RWPE2 (cell line): Measurements from ENCODE around the gene ZNF629.

Experiments used
- ATAC-seq: fragments of 200-7000 bp; cut with Tn5 transposase; 3 replicates; pipeline ENCODE4 v1.9.1; 2021; ENCODE audit warnings: low read depth
- DNase-seq: peaks from one replicate; pipeline ENCODE4 v3.0.0-alpha.2; 2020; ENCODE audit warnings: low spot score
- H3K27ac ChIP-seq: fragments of 450-650 bp; 2 replicates; pipeline ENCODE4 v1.5.1; 2017; ENCODE audit warnings: mild to moderate bottlenecking; ENCODE audit not compliant: poor library complexity, severe bottlenecking
- H3K27me3 ChIP-seq: fragments of 250-450 bp; sonication (Bioruptor Pico); 2 replicates; pipeline ENCODE4 v1.5.1; 2021; ENCODE audit warnings: mild to moderate bottlenecking, moderate library complexity; ENCODE audit not compliant: insufficient read depth, poor library complexity, severe bottlenecking
- H3K36me3 ChIP-seq: fragments of 250-450 bp; sonication (Bioruptor Pico); 2 replicates; pipeline ENCODE4 v1.5.1; 2020; ENCODE audit warnings: low read depth, mild to moderate bottlenecking, moderate library complexity
- H3K4me1 ChIP-seq: fragments of 250-450 bp; sonication (Bioruptor Pico); 2 replicates; pipeline ENCODE4 v1.5.1; 2021; ENCODE audit warnings: mild to moderate bottlenecking, moderate library complexity; ENCODE audit not compliant: insufficient read depth, poor library complexity, severe bottlenecking
- H3K4me3 ChIP-seq: fragments of 250-450 bp; sonication (Bioruptor Pico); 2 replicates; pipeline ENCODE4 v1.5.1; 2021; ENCODE audit warnings: mild to moderate bottlenecking, moderate library complexity; ENCODE audit not compliant: severe bottlenecking
- H3K9me3 ChIP-seq: fragments of 250-450 bp; sonication (Bioruptor Pico); 2 replicates; pipeline ENCODE4 v1.5.1; 2021; ENCODE audit warnings: mild to moderate bottlenecking, moderate library complexity; ENCODE audit not compliant: severe bottlenecking
- CTCF ChIP-seq: fragments of 450-650 bp; IDR thresholded peaks from one replicate; pipeline ENCODE4 v1.5.1; 2017; ENCODE audit warnings: mild to moderate bottlenecking, moderate library complexity; ENCODE audit not compliant: poor library complexity, severe bottlenecking

Gene ZNF629

GRCh38 chr16:30775392-30776188 lies 11.4 kb downstream of the ZNF629 start:
- H3K4me1 ChIP-seq, result peaks cover 5% of the 10 kb centered on the region
- no peak for TF ChIP-seq CTCF
- H3K4me3 ChIP-seq, result peak overlapping the region; percentile 50
- no peaks in the 10 kb centered on the region for H3K9me3 ChIP-seq
- peak; percentile 83 for DNase-seq
- H3K27me3 ChIP-seq, result no peaks in the 10 kb centered on the region
- peak overlapping the region; percentile 81 for H3K27ac ChIP-seq
- H3K36me3 ChIP-seq, result peaks cover 18% of the 10 kb centered on the region
- peak; percentile 83 for ATAC-seq

- no peaks in the 10 kb centered on the region for H3K9me3 ChIP-seq
- DNase-seq, result no peak
- H3K4me3 ChIP-seq, result peak overlapping the region; percentile 50
- peaks cover 24% of the 10 kb centered on the region for H3K36me3 ChIP-seq
- H3K27ac ChIP-seq, result peak overlapping the region; percentile 81
- peaks cover 5% of the 10 kb centered on the region for H3K4me1 ChIP-seq
- no peaks in the 10 kb centered on the region for H3K27me3 ChIP-seq
- no peak for ATAC-seq
- no peak for TF ChIP-seq CTCF
These were observed 11.9 kb downstream of the ZNF629 start for GRCh38 chr16:30775131-30775391.

- Histone ChIP-seq H3K36me3 (peaks cover 29% of the 10 kb centered on the region), H3K4me1 (peaks cover 5% of the 10 kb centered on the region)
These were observed 12.5 kb downstream of the ZNF629 start for GRCh38 chr16:30774367-30775130.

GRCh38 chr16:30773826-30774225 lies 13.2 kb downstream of the ZNF629 start:
- peak; percentile 51 for DNase-seq
- Histone ChIP-seq H3K27me3 (no peaks in the 10 kb centered on the region), H3K36me3 (peaks cover 36% of the 10 kb centered on the region), H3K27ac (no peak overlapping the region), H3K9me3 (no peaks in the 10 kb centered on the region), H3K4me1 (peaks cover 5% of the 10 kb centered on the region), H3K4me3 (no peak overlapping the region)
- no peak for ATAC-seq
- TF ChIP-seq CTCF, result no peak

More at GRCh38 chr16:30774367-30775130, 12.5 kb downstream of the ZNF629 start:
- no peak overlapping the region for H3K4me3 ChIP-seq
- TF ChIP-seq CTCF, result no peak
- no peak for DNase-seq
- H3K27me3 ChIP-seq, result no peaks in the 10 kb centered on the region
- ATAC-seq, result peak; percentile 3; the same call in 2 of the 3 replicates
- H3K27ac ChIP-seq, result peak overlapping the region; percentile 81
- no peaks in the 10 kb centered on the region for H3K9me3 ChIP-seq
